Activated CD8-positive, alpha-beta memory T cell treated with anti-CD3 and anti-CD28 coated beads for 36 hours (primary cell): ENCODE measurements around the gene LHFPL3. TPM values are rescaled to one million over a fixed set of nuclear protein-coding genes. Genes with fewer than 3 reads are reported as not detected.

Source experiments
- CTCF ChIA-PET: fragments of 350-600 bp; sonication (Branson Sonifier 250); formaldehyde crosslinking; loops from one replicate; lab custom pipeline; 2021; ENCODE audit warnings: antibody characterized with exemption; lab: Charles Lee
- POLR2A ChIA-PET: fragments of 350-600 bp; sonication (Branson Sonifier 250); formaldehyde crosslinking; loops from one replicate; lab custom pipeline; 2021; ENCODE audit warnings: antibody characterized with exemption; lab: Charles Lee
- total RNA-seq, 2 experiments: library from RNA; stranded (reverse); gene quantifications; one replicate each; pipeline ENCODE4 v1.2.3, GENCODE V29; 2021

Gene LHFPL3
- total RNA-seq, 2 experiments from 2014 or later: not detected

GRCh38 chr7:104777301-104777800 lies 448.9 kb downstream of the LHFPL3 start:
- POLR2A ChIA-PET: no interaction called here
- CTCF ChIA-PET: no interaction called here

GRCh38 chr7:104779888-104780287 lies 451.5 kb downstream of the LHFPL3 start:
- CTCF ChIA-PET: no interaction called here

DNA sequence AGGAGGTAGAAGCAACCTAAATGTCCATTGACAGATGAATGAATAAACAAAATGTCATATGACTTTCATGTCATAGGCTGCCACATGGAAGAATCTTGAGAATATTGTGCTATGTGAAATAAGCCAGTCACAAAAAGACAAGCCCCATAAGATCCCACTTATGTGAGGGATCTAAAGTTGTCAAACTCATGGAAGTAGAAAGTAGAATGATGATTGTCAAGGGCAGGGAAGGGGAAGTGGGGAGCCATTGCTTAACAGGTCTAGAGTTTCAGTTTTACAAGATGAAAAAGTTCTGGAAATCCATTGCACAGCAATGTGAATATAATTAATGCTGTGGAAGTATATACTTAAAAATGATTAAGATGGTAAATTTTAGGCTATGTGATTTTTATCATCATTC lies 456.3 kb downstream of the LHFPL3 start:
- POLR2A ChIA-PET: no interaction called here
- CTCF ChIA-PET: no interaction called here

More at GRCh38 chr7:104779888-104780287, 451.5 kb downstream of the LHFPL3 start:
- POLR2A ChIA-PET: no interaction called here

DNA sequence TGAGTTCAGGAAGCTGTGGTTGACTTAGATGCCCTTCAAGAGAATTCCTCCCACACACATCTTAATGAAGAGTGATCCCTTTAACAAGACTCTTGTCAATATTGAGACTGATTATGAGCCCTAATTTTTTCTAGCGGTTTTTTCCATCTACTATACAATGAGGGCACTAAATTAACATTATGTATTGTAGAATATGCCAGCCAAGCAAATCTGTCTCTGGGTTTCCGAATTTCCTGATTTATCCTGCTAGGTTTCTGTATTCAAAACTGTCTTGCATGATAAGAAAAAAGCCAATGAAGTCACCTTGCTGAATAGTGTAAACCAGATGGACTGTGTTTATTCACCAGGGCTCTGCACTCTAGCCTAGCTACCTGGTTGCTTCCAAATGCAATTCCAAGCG lies 461.4 kb downstream of the LHFPL3 start:
- ChIA-PET POLR2A (no interaction called here), CTCF (no interaction called here)

GRCh38 chr7:104790440-104790839 lies 462.0 kb downstream of the LHFPL3 start:
- ChIA-PET POLR2A (no interaction called here), CTCF (no interaction called here)

GRCh38 chr7:104791080-104791479 lies 462.7 kb downstream of the LHFPL3 start:
- ChIA-PET CTCF (interaction anchor here (0.7 kb wide), 1 partner anchor 80 kb away, joined by 3 read pairs; no protein-coding TSS in a partner anchor), POLR2A (no interaction called here)

DNA sequence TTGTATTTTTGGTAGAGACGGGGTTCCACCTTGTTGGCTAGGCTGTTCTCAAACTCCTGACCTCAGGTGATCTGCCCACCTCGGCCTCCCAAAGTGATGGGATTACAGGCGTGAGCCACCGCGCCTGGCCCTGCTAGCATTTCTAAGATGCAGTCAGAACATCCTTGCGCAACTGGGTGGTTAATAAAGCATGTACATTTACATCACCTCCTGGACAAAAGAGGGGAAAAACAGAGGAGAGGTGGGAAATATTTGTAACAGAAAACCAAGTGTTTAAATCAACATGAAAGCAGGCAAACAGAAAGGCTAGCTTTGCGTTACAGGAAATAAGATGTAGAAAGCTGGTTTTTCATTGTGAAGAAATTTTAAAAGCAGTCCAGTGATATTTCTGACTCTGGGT lies 464.7 kb downstream of the LHFPL3 start:
- ChIA-PET POLR2A (no interaction called here), CTCF (no interaction called here)

- ChIA-PET CTCF (no interaction called here), POLR2A (no interaction called here)
Observed at GRCh38 chr7:104794154-104794553, 465.8 kb downstream of the LHFPL3 start.

DNA sequence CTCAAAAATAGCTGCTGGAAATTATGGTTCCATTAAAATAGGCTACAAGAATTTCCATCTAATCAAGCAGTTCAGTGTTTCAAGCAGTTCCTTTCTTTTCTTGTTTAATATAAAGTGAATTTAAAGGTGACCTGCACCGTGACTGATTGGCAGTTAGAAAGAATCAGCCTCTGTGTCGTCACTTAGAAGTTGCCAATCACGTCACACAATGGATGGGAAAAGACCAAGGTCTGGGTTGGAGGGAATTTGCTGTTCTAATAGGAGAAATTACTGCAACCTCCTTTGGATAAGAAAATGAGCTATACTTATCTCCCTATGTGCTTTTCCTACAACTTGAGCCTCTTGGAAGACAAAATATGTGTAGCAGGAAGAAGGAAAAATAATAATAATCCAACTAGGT lies 466.2 kb downstream of the LHFPL3 start:
- POLR2A ChIA-PET: no interaction called here
- CTCF ChIA-PET: interaction anchor here (0.6 kb wide), 1 partner anchor 326 kb away, joined by 3 read pairs; no protein-coding TSS in a partner anchor

DNA sequence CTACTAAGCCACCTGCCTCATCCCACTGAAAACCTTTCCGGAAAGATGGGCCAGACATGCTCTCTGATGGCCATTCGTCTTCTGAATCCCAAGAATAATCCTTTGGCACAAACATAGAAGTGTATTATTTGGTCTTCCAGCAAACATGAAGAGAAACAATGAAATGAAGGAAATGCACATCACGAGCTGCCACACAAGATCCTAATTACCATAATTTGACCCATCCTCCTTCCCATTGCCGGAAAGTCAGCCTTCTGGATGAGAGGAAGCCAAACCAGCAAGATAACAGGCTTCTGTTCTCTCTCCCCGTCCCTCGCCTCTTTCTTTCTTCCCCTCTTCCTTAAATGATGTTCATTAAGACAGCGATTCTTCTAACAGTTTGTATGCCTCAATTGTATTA lies 466.7 kb downstream of the LHFPL3 start:
- CTCF ChIA-PET: interaction anchor here (0.6 kb wide), 1 partner anchor 326 kb away, joined by 3 read pairs; no protein-coding TSS in a partner anchor
- POLR2A ChIA-PET: no interaction called here

DNA sequence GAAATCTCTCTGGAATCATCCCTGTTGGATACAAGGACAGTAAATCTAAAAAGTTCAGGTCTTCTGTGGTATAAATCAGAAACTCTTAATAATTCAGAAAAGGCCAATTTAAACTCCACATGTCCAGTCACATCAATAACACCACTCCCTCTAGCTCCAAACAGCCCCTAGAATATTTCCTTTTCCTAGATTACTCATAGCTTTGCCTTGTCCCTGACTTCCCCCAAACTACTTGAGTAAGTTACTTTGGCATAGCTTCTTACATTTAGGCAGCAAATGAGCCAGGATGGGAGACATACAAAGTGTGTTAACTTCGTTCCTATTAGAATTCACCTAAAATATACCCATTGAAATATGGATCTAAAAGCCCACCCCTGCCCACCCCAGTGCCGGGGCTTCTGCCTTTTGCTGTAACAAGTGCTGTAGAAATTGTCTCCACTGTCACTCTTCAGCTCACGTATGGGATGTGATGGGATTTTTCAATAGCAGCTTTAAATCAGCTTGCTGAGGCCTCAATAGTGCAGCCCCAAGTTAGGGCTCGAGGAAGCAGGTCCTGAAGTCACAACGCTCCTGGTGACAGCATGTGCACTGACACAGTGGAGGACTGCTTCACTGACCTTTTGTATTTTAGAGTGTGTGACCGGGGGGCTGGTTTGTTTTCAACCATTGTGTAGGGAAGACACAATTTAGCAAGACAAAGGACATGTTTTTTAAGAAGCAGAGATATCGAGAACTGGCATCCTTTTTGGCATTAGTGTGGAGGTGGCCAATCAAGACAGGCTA lies 467.4 kb downstream of the LHFPL3 start:
- ChIA-PET CTCF (no interaction called here), POLR2A (no interaction called here)

DNA sequence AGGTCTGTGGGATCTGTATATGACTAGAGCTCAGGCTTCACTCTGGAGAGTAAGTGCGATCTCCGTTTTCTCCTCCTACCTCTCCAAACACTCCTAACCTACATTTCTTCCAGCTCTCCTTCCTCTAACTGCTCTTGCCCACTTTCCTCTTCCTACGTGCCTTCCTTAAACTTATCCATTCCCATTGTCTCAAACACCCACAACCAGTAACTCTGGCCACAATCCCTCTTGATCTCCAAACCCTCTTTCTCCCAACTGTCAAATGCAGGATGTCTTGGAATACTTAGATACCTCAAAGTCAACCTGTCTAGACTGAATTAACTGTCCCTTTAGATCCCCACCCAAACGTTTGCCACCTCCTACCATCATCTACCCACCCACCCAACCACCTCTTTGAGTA lies 471.9 kb downstream of the LHFPL3 start:
- CTCF ChIA-PET: interaction anchor here (1.2 kb wide), 1 partner anchor 14 kb away, joined by 3 read pairs; no protein-coding TSS in a partner anchor
- POLR2A ChIA-PET: no interaction called here

DNA sequence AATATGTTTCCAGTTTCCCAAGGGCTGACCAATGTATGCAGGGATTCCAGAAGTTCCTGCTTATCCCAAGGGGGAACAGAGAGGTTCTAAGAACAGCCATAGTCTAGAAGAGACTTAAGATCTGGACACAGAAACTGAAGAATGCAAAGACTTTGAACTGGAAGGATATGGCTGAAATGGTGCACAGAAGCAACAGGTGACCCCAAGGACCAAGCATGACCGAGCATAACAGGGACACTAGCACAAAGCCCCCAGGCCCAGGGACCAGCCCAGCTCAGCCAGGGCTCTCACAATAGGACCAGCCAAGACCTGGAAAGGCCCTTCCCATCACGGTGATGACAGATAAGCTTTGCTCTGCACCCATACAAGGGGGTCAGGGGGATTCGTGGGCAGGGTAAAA lies 472.6 kb downstream of the LHFPL3 start:
- CTCF ChIA-PET: no interaction called here
- POLR2A ChIA-PET: no interaction called here

DNA sequence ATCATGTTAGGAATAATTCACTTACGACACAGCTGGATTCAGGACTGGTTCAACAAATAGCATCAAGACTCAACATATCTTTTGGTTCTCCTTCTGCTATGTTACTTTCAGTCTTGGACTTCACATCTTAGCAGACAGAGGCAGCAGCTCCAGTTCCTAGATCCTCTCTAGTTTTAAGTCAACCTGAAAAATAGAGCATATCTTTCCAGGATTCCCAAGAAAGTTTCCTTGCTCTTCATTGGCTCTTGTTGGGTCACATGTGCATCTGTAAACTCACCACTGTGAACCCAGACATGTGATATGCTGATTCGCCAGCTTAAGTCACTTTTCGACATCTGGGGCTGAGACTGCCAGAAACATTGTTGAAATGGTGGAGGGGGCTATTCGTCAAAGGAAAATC lies 475.5 kb downstream of the LHFPL3 start:
- ChIA-PET CTCF (no interaction called here), POLR2A (no interaction called here)

DNA sequence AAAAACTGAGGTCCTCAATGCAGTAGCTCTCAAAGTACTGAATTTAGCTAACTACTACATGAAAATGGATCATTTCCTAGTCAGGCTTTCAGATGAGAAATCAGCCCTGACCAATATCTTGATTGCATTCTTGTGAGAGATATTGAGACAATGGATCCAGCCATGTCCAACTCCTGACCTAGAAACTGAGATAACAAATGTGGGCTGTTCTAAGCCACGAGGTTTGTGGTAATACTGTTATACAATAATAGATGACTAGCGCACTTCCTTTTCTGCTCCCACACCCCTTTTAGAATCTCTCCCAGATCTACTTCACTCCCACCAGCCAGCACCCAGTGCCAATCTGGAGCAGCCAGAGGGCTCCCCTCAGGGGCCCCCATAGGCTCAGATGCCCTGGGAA lies 476.3 kb downstream of the LHFPL3 start:
- POLR2A ChIA-PET: no interaction called here
- CTCF ChIA-PET: no interaction called here

GRCh38 chr7:104805449-104806317 lies 477.3 kb downstream of the LHFPL3 start:
- ChIA-PET CTCF (no interaction called here), POLR2A (no interaction called here)

DNA sequence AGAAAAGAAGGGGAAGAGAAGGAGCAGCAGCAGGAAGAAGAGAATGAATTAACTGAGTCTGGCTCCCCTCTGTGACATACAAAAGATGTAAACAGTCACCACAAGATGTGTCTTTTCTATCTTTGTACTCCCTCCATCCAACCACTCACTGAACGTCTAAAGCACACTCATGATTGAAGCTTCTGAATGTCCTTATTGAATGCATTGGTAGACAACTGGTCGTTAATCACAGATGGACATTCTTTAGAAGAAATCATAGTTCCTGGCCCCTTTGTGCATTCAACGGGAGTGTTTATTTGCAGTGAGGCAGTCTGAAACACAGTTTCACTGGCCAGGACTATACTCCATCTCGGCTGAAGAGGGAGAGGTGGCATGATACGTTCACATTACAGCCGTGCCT lies 479.3 kb downstream of the LHFPL3 start:
- ChIA-PET POLR2A (no interaction called here), CTCF (no interaction called here)

GRCh38 chr7:104809906-104810305 lies 481.5 kb downstream of the LHFPL3 start:
- ChIA-PET CTCF (no interaction called here), POLR2A (no interaction called here)

GRCh38 chr7:104814126-104814525 lies 485.7 kb downstream of the LHFPL3 start:
- CTCF ChIA-PET: interaction anchor here (0.9 kb wide), 1 partner anchor 14 kb away, joined by 3 read pairs; no protein-coding TSS in a partner anchor

More at GRCh38 chr7:104814126-104814525, 485.7 kb downstream of the LHFPL3 start:
- POLR2A ChIA-PET: no interaction called here
